HEK293 (cell line): ENCODE measurements around the gene TLR8.

Experiments used
- CTCF ChIA-PET: fragments of 350-600 bp; formaldehyde crosslinking; extraction: SDS; loops from one replicate; lab custom pipeline; 2021; ENCODE audit warnings: antibody characterized with exemption; lab: Yijun Ruan, JAX
- POLR2A ChIA-PET: fragments of 300-600 bp; formaldehyde crosslinking; extraction: SDS; loops from one replicate; lab custom pipeline; 2020; ENCODE audit warnings: antibody characterized with exemption, inconsistent platforms; lab: Yijun Ruan, JAX
- H3K27ac ChIP-seq: fragments of 200-500 bp; sonication (Bioruptor generic); 2 replicates; pipeline ENCODE4 v1.5.1; 2014; ENCODE audit warnings: low read depth, low read length, control low read depth, inconsistent platforms; ENCODE audit errors: extremely low read depth
- H3K36me3 ChIP-seq, 2 experiments: fragments of 200-500 bp in 1 of 2; sonication (Bioruptor generic) in 1 of 2; 1 replicate in 1 of 2; 2 replicates in 1 of 2; pipeline ENCODE4 v1.5.1; 2014 to 2017; ENCODE audit warnings: inconsistent platforms in 2 of 2, low read length in 2 of 2; ENCODE audit not compliant: control insufficient read depth in 2 of 2, insufficient read depth in 1 of 2
- H3K4me1 ChIP-seq: fragments of 200-500 bp; sonication (Bioruptor generic); 2 replicates; pipeline ENCODE4 v1.5.1; 2014; ENCODE audit warnings: mild to moderate bottlenecking, low read length, inconsistent platforms; ENCODE audit not compliant: control insufficient read depth, insufficient read depth
- H3K4me3 ChIP-seq: 2 replicates; pipeline ENCODE4 v1.5.1; 2011; ENCODE audit warnings: low read depth, mild to moderate bottlenecking, control low read depth, low read length, moderate library complexity
- H3K9me3 ChIP-seq: fragments of 200-500 bp; sonication (Bioruptor generic); 2 replicates; pipeline ENCODE4 v1.5.1; 2014; ENCODE audit warnings: low read depth, low read length, inconsistent platforms; ENCODE audit not compliant: control insufficient read depth, insufficient read depth
- AEBP2 ChIP-seq: fragments of 450-650 bp; formaldehyde crosslinking; IDR thresholded peaks from 2 replicates; pipeline ENCODE4 v1.5.1; 2016; ENCODE audit warnings: missing biosample characterization, missing genetic modification characterization, borderline replicate concordance
- GLI4 ChIP-seq: fragments of 450-650 bp; formaldehyde crosslinking; IDR thresholded peaks from 2 replicates; pipeline ENCODE4 v1.5.1; 2016; ENCODE audit warnings: missing biosample characterization, missing genetic modification characterization
- HOXA7 ChIP-seq: sonication (generic); formaldehyde crosslinking; IDR thresholded peaks from 2 replicates; pipeline ENCODE4 v1.8.1; 2022; ENCODE audit warnings: missing genetic modification reagents, borderline replicate concordance
- RBAK ChIP-seq: fragments of 450-650 bp; formaldehyde crosslinking; IDR thresholded peaks from 2 replicates; pipeline ENCODE4 v1.5.1; 2016; ENCODE audit warnings: missing biosample characterization, missing genetic modification characterization
- ZEB2 ChIP-seq: fragments of 450-650 bp; formaldehyde crosslinking; IDR thresholded peaks from 2 replicates; pipeline ENCODE4 v1.5.1; 2016; ENCODE audit warnings: missing biosample characterization, missing genetic modification characterization
- ZFP3 ChIP-seq: fragments of 450-650 bp; formaldehyde crosslinking; IDR thresholded peaks from 2 replicates; pipeline ENCODE4 v1.5.1; 2016; ENCODE audit warnings: low read depth, missing biosample characterization, missing genetic modification characterization
- ZNF2 ChIP-seq: fragments of 450-650 bp; formaldehyde crosslinking; IDR thresholded peaks from 2 replicates; pipeline ENCODE4 v1.5.1; 2016; ENCODE audit warnings: missing biosample characterization, missing genetic modification characterization
- ZNF239 ChIP-seq: fragments of 450-650 bp; formaldehyde crosslinking; IDR thresholded peaks from 2 replicates; pipeline ENCODE4 v1.5.1; 2016; ENCODE audit warnings: missing biosample characterization, missing genetic modification characterization
- ZNF324 ChIP-seq: fragments of 450-650 bp; formaldehyde crosslinking; IDR thresholded peaks from 2 replicates; pipeline ENCODE4 v1.5.1; 2016; ENCODE audit warnings: missing biosample characterization, missing genetic modification characterization
- ZNF423 ChIP-seq: fragments of 450-650 bp; formaldehyde crosslinking; IDR thresholded peaks from 2 replicates; pipeline ENCODE4 v1.5.1; 2016; ENCODE audit warnings: missing biosample characterization, missing genetic modification characterization
- ZNF544 ChIP-seq: fragments of 450-650 bp; formaldehyde crosslinking; IDR thresholded peaks from 2 replicates; pipeline ENCODE4 v1.5.0; 2017; ENCODE audit warnings: missing biosample characterization, missing genetic modification characterization
- ZNF548 ChIP-seq: fragments of 450-650 bp; formaldehyde crosslinking; IDR thresholded peaks from 2 replicates; pipeline ENCODE4 v1.5.1; 2016; ENCODE audit warnings: missing biosample characterization, missing genetic modification characterization
- ZNF654 ChIP-seq: fragments of 450-650 bp; formaldehyde crosslinking; IDR thresholded peaks from 2 replicates; pipeline ENCODE4 v1.5.1; 2016; ENCODE audit warnings: low read depth, missing biosample characterization, missing genetic modification characterization
- TF ChIP-seq, protein P1 (sequence below): fragments of 450-650 bp; IDR thresholded peaks from 2 replicates; pipeline ENCODE4 v1.5.1; 2018; ENCODE audit warnings: missing biosample characterization, missing genetic modification characterization
- TF ChIP-seq, protein P2 (sequence below): fragments of 450-650 bp; formaldehyde crosslinking; IDR thresholded peaks from 2 replicates; pipeline ENCODE4 v1.5.0; 2017; ENCODE audit warnings: missing biosample characterization, missing genetic modification characterization, borderline replicate concordance
- TF ChIP-seq, protein P3 (sequence below): fragments of 450-650 bp; formaldehyde crosslinking; IDR thresholded peaks from 2 replicates; pipeline ENCODE4 v1.5.1; 2016; ENCODE audit warnings: missing biosample characterization, missing genetic modification characterization, borderline replicate concordance

Gene TLR8

DNA sequence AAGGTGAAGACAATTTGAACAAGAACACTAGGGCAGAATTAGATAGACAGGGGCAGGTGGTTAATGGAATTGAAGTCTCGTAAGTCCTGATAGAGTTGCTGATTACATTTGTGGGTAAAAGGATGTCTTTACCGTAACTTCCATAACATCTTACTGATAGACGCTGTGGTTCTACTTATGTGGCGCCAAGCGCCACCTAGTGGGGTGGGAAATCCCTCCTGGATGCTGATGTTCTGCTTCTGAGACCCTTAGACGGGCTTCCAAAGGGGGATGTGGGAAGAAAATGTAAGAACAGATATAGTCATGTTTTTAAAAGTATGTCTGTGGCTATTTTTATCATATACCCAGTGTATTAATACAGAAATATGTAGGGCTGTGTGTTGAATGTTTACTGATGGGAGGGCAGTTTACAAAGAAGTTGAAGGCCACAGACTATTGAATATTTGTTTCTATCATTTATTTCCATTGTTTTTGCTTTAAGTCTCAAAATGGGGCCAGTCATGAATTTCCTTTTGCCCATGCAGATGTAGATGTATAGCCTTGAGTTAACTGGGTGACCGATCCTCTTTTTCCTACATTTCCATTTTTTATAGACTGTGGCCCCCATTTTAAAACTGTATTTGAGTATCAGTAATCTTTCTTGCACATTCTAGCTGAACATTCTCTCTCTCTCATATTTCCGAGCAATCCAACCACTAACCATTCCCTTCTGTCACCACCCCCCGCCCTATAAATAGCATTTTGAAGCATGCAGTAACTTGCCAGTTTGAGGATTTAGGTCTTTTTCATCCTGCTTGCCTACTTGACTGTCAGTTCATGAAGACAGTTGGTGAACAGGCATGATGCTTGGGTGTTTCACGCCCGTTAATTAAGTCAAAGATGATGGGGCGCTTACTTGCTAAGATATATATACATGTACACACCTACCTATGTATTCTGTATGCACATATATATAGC lies 12.1 kb upstream of the TLR8 start:
- Histone ChIP-seq H3K36me3 (no peaks in the 10 kb centered on the region), H3K4me1 (no peaks in the 10 kb centered on the region), H3K4me3 (no peak overlapping the region), H3K9me3 (no peaks in the 10 kb centered on the region), H3K27ac (no peak overlapping the region)
- TF ChIP-seq ZNF2 (tag by site-specific recombination), result 0 out of 2 replicates have a peak, but pooled peaks have one; percentile 28
- TF ChIP-seq GLI4 (tag by site-specific recombination), result no peak
- TF ChIP-seq ZNF654 (tag by site-specific recombination), result peak; percentile 44
- POLR2A ChIA-PET, result no interaction called here
- CTCF ChIA-PET, result interaction anchor here (0.6 to 3.2 kb wide), 11 partner anchors 9 to 1737 kb away, joined by 3 to 17 read pairs (median 4); no protein-coding TSS in a partner anchor

- POLR2A ChIA-PET, result no interaction called here
Measured at GRCh38 chrX:12895866-12896265, 10.6 kb upstream of the TLR8 start.

More at GRCh38 chrX:12895866-12896265, 10.6 kb upstream of the TLR8 start:
- Histone ChIP-seq H3K9me3 (no peaks in the 10 kb centered on the region), H3K4me3 (no peak overlapping the region), H3K36me3 (no peaks in the 10 kb centered on the region), H3K27ac (no peak overlapping the region), H3K4me1 (no peaks in the 10 kb centered on the region)
- no peak for TF ChIP-seq ZNF239
- TF ChIP-seq ZEB2 (tag by site-specific recombination), result no peak
- no peak for TF ChIP-seq RBAK (tag by site-specific recombination)
- TF ChIP-seq, protein P1, sequence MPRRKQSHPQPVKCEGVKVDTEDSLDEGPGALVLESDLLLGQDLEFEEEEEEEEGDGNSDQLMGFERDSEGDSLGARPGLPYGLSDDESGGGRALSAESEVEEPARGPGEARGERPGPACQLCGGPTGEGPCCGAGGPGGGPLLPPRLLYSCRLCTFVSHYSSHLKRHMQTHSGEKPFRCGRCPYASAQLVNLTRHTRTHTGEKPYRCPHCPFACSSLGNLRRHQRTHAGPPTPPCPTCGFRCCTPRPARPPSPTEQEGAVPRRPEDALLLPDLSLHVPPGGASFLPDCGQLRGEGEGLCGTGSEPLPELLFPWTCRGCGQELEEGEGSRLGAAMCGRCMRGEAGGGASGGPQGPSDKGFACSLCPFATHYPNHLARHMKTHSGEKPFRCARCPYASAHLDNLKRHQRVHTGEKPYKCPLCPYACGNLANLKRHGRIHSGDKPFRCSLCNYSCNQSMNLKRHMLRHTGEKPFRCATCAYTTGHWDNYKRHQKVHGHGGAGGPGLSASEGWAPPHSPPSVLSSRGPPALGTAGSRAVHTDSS (tag by site-specific recombination), result no peak
- TF ChIP-seq, protein P2, sequence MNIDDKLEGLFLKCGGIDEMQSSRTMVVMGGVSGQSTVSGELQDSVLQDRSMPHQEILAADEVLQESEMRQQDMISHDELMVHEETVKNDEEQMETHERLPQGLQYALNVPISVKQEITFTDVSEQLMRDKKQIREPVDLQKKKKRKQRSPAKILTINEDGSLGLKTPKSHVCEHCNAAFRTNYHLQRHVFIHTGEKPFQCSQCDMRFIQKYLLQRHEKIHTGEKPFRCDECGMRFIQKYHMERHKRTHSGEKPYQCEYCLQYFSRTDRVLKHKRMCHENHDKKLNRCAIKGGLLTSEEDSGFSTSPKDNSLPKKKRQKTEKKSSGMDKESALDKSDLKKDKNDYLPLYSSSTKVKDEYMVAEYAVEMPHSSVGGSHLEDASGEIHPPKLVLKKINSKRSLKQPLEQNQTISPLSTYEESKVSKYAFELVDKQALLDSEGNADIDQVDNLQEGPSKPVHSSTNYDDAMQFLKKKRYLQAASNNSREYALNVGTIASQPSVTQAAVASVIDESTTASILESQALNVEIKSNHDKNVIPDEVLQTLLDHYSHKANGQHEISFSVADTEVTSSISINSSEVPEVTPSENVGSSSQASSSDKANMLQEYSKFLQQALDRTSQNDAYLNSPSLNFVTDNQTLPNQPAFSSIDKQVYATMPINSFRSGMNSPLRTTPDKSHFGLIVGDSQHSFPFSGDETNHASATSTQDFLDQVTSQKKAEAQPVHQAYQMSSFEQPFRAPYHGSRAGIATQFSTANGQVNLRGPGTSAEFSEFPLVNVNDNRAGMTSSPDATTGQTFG (tag by site-specific recombination), result no peak
- TF ChIP-seq ZNF548 (tag by site-specific recombination), result no peak
- TF ChIP-seq GLI4 (tag by site-specific recombination), result no peak
- no peak for TF ChIP-seq ZNF2 (tag by site-specific recombination)
- TF ChIP-seq ZNF423 (tag by site-specific recombination), result no peak
- no peak for TF ChIP-seq HOXA7 (CRISPR knock-in tag)
- TF ChIP-seq ZFP3 (tag by site-specific recombination), result no peak
- TF ChIP-seq AEBP2 (tag by site-specific recombination), result no peak
- TF ChIP-seq, protein P3, sequence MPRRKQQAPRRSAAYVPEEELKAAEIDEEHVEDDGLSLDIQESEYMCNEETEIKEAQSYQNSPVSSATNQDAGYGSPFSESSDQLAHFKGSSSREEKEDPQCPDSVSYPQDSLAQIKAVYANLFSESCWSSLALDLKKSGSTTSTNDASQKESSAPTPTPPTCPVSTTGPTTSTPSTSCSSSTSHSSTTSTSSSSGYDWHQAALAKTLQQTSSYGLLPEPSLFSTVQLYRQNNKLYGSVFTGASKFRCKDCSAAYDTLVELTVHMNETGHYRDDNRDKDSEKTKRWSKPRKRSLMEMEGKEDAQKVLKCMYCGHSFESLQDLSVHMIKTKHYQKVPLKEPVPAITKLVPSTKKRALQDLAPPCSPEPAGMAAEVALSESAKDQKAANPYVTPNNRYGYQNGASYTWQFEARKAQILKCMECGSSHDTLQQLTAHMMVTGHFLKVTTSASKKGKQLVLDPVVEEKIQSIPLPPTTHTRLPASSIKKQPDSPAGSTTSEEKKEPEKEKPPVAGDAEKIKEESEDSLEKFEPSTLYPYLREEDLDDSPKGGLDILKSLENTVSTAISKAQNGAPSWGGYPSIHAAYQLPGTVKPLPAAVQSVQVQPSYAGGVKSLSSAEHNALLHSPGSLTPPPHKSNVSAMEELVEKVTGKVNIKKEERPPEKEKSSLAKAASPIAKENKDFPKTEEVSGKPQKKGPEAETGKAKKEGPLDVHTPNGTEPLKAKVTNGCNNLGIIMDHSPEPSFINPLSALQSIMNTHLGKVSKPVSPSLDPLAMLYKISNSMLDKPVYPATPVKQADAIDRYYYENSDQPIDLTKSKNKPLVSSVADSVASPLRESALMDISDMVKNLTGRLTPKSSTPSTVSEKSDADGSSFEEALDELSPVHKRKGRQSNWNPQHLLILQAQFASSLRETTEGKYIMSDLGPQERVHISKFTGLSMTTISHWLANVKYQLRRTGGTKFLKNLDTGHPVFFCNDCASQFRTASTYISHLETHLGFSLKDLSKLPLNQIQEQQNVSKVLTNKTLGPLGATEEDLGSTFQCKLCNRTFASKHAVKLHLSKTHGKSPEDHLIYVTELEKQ (tag by site-specific recombination), result no peak
- TF ChIP-seq ZNF544, result no peak
- TF ChIP-seq ZNF324 (tag by site-specific recombination), result no peak
- CTCF ChIA-PET, result interaction anchor here (0.7 to 1.7 kb wide), 2 partner anchors 81 to 932 kb away, joined by 3 to 19 read pairs; no protein-coding TSS in a partner anchor
